ENCODE results near the gene SLC39A1.

Gene SLC39A1

DNA sequence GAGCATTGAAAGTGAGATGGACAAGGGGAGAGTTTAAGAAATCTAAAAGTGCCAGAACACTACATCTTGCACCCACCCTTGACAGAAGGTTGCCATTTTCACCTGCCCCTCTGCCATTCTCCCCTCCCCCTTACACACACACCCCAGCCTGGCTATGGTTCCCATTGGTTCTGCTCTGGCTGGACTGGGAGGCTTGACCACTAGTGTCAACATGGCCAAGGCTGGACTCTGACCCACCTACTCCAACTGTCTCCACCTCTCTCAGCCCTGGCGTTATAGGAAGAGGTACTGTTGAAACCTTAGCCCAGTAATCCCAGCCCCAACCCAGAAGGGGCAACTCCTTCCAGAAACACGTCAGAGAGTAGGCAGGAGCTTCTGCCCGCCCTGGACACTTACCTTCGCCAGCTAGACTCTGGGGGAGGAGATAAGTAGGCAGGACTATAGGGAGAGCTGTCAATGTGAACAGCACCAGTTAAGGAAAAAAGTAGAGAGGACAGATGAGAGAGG lies 9.4 kb downstream of the SLC39A1 start:
- peaks cover 45 to 61% (median 60%) of the 10 kb centered on the region in 3 donors for H3K36me3 ChIP-seq
- no peak overlapping the region for H3K4me3 ChIP-seq
- DNase-seq, result no peak
- no peaks in the 10 kb centered on the region for H3K27me3 ChIP-seq
- H3K9me3 ChIP-seq, result no peaks in the 10 kb centered on the region
- peaks cover 0 to 37% (median 26%) of the 10 kb centered on the region in 4 donors for H3K4me1 ChIP-seq
- H3K27ac ChIP-seq, result no peak overlapping the region
- intact Hi-C loops (cut with DNase I; ENCODE audit: low total_unique reads), result no loop called here
- TF ChIP-seq, protein P1, sequence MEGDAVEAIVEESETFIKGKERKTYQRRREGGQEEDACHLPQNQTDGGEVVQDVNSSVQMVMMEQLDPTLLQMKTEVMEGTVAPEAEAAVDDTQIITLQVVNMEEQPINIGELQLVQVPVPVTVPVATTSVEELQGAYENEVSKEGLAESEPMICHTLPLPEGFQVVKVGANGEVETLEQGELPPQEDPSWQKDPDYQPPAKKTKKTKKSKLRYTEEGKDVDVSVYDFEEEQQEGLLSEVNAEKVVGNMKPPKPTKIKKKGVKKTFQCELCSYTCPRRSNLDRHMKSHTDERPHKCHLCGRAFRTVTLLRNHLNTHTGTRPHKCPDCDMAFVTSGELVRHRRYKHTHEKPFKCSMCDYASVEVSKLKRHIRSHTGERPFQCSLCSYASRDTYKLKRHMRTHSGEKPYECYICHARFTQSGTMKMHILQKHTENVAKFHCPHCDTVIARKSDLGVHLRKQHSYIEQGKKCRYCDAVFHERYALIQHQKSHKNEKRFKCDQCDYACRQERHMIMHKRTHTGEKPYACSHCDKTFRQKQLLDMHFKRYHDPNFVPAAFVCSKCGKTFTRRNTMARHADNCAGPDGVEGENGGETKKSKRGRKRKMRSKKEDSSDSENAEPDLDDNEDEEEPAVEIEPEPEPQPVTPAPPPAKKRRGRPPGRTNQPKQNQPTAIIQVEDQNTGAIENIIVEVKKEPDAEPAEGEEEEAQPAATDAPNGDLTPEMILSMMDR (IDR thresholded peaks at IDR 0.05), result no peak

DNA sequence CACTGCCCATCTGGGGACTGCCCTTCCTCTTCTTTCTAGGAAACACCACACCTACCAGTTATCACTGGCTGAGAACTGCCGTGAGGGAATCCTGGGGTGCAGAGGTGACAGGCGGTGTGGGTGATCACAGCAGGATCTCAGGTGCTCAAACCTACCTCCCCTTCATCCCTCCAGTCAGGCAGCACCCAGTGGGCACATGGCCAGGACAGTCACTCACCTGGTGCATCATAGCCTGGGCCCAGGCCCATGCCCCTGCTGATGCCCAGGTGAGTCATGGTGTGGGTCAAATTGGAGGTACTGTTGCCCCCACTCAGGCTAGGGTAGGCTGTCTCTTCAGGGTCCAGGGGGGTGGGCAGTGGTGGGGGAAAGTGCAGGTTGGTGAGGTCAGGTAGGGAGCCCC lies 11.5 kb downstream of the SLC39A1 start:
- peaks cover 58 to 76% (median 72%) of the 10 kb centered on the region in 3 donors for H3K36me3 ChIP-seq
- no peak overlapping the region for H3K4me3 ChIP-seq
- no peak for DNase-seq
- H3K27ac ChIP-seq, result no peak overlapping the region
- intact Hi-C loops (cut with DNase I; ENCODE audit: low total_unique reads), result no loop called here
- no peaks in the 10 kb centered on the region for H3K27me3 ChIP-seq
- H3K4me1 ChIP-seq, result peaks cover 0 to 31% (median 18%) of the 10 kb centered on the region in 4 donors
- TF ChIP-seq, protein P1 (IDR thresholded peaks at IDR 0.05), result no peak
- no peaks in the 10 kb centered on the region for H3K9me3 ChIP-seq

DNA sequence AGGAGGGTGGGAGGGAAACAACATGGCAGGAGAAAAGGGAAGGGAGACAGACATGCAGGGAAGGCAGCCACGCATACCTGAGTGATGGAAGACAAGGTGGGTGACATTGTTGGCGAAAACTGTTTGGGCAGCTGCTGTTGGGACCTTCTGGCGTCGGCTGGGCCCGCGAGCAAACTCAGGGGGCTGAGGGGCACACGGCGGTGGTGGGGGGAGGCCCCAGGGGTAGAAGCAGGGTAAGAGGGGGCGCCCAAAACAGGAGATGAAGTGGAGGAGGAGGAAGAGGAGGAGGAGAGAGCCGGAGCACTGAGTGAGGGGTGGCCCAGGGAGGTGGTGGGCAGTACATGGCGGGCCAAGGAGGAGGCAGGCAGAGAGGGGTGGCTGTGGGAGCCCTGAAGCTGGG lies 12.2 kb downstream of the SLC39A1 start:
- H3K36me3 ChIP-seq, result peaks cover 58 to 76% (median 72%) of the 10 kb centered on the region in 3 donors
- H3K27ac ChIP-seq, result no peak overlapping the region
- H3K4me1 ChIP-seq, result peaks cover 0 to 28% (median 14%) of the 10 kb centered on the region in 4 donors
- no peaks in the 10 kb centered on the region for H3K9me3 ChIP-seq
- no peak overlapping the region for H3K4me3 ChIP-seq
- TF ChIP-seq, protein P1 (IDR thresholded peaks at IDR 0.05), result no peak
- intact Hi-C loops (cut with DNase I; ENCODE audit: low total_unique reads), result no loop called here
- DNase-seq, result no peak
- no peaks in the 10 kb centered on the region for H3K27me3 ChIP-seq

DNA sequence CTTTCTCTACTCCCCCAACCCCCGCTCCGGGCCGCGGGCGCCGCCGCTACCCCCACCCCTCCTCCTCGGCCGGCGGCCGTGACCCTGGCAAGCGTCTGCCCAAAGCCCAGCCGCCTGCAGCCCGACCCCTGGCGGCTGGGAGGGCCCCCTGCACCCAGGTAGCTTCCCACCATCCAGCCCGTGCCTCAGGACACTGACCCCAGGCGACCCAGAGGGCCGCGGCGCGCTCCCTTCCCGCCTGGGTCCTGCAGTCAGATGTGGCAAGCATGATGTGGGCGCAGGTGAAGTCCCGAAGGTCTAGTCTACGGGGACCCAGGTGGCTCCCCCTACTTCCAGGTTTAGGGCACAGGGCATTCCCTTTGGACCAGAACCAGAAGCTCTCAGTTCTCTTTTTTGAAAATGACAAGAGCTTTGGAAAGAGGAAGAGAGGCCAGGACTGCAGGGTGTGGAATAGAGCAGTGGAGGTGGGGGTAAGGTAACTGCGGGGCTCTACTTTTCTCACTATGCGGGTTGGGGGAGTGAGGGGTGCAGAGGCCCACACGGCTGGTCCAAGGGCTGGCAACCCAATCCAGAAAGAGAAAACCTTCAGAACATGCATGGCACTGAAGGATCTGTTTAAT lies 16.6 kb downstream of the SLC39A1 start, which contains the start of gene DENND4B:
TSS of gene DENND4B (minus strand) at position 97 of the 620 bp plus-strand sequence. CDS start 2,344 bp downstream, outside the sequence.
- intact Hi-C loops (cut with DNase I; ENCODE audit: low total_unique reads), result loop anchor here (2.0 to 10.0 kb wide), 3 partner anchors 41 to 272 kb away; partner anchors contain the start of genes ILF2, NPR1 and RAB13

DNA sequence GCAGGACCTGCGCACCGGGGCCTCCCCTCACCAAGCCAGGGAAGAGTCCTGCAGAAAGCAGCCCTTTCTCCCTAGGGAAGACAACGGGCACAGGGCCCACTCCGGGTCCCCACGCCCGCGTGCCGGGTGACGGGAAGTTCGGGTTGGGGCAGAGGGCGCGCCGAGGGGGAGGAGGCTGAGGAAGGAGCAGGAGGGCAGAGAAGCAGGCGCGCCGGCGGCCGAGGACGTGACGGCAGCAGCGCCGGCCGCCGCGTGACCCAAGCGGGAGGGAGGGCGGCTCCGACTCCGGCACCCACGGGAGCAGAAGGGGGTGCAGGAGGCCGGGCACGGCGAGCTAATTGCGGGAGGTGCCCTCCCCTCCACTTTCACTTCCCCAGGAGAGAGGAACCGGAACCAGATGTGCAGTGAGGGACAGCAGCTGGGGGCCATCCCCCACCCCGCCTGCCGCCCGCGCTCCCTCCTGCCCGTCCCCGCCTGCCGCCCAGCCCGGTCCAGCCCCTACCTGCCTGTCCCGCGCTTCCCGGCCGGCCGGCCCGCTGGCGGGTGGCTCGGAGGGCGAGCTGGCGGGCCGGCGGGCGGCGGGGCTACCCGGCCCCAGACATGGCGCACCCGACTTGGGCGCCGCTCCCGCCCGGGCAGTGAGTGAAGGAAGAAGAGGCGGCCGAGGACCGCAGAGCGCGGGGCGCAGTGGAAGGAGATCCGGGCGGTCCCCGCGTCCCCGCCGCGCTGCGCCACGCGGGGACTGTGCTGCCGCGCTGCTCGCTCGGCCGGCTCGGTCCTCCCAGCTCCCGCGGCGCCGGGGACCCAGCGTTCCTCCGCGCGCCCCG lies 17.3 kb downstream of the SLC39A1 start:
- TF ChIP-seq, protein P1 (IDR thresholded peaks at IDR 0.05), result no peak
- Histone ChIP-seq H3K4me1 (peaks cover 0 to 31% (median 15%) of the 10 kb centered on the region in 4 donors), H3K9me3 (no peaks in the 10 kb centered on the region), H3K27ac (peak overlapping the region; percentile 94 to 98), H3K36me3 (peaks cover 39 to 68% (median 52%) of the 10 kb centered on the region in 3 donors), H3K4me3 (peak overlapping the region; percentile 87 to 93), H3K27me3 (no peaks in the 10 kb centered on the region)
- peak; percentile 87 to 95 for DNase-seq
- intact Hi-C loops (cut with DNase I; ENCODE audit: low total_unique reads), result loop anchor here (2.0 to 10.0 kb wide), 3 partner anchors 41 to 271 kb away; partner anchors contain the start of genes ILF2, NPR1 and RAB13

More for the DNA sequence above, 16.6 kb downstream of the SLC39A1 start, which contains the start of gene DENND4B:
- H3K27me3 ChIP-seq, result no peaks in the 10 kb centered on the region
- H3K27ac ChIP-seq, result peak within 1 kb of the TSS; percentile 94 to 98
- H3K36me3 ChIP-seq, result peaks cover 39 to 68% (median 52%) of the 10 kb centered on the region in 3 donors
- H3K4me3 ChIP-seq, result peak within 1 kb of the TSS; percentile 87 to 93
- peaks cover 0 to 31% (median 15%) of the 10 kb centered on the region in 4 donors for H3K4me1 ChIP-seq
- peak; percentile 75 to 90 for DNase-seq
- H3K9me3 ChIP-seq, result no peaks in the 10 kb centered on the region
- TF ChIP-seq, protein P1 (IDR thresholded peaks at IDR 0.05), result peak; percentile 85 to 98
